HepG2 (cell line): ENCODE data around the gene ABCD1.

Experiments
- ATF6 ChIP-seq: sonication (generic); formaldehyde crosslinking; conservative IDR thresholded peaks from 2 replicates; pipeline ENCODE4 v1.4.0; 2020; ENCODE audit warnings: missing genetic modification reagents
- HDAC2 ChIP-seq: sonication (generic); formaldehyde crosslinking; IDR thresholded peaks from 2 replicates; pipeline ENCODE4 v1.4.0; 2020; ENCODE audit warnings: missing genetic modification reagents
- SP2 ChIP-seq: sonication (generic); formaldehyde crosslinking; IDR thresholded peaks from 2 replicates; pipeline ENCODE4 v1.5.1; 2020; ENCODE audit warnings: mild to moderate bottlenecking, missing genetic modification reagents
- TRAFD1 ChIP-seq: sonication (generic); formaldehyde crosslinking; IDR thresholded peaks from 2 replicates; pipeline ENCODE4 v1.5.1; 2020; ENCODE audit warnings: missing genetic modification reagents, mild to moderate bottlenecking, borderline replicate concordance
- ZNF501 ChIP-seq: sonication (generic); formaldehyde crosslinking; IDR thresholded peaks from 2 replicates; pipeline ENCODE4 v1.5.1; 2020; ENCODE audit warnings: mild to moderate bottlenecking, moderate library complexity, missing genetic modification reagents

- no peak for TF ChIP-seq HDAC2 (CRISPR knock-in tag)
- TF ChIP-seq TRAFD1 (CRISPR knock-in tag) = no peak
- TF ChIP-seq ATF6 (CRISPR knock-in tag) = no peak
- TF ChIP-seq ZNF501 (CRISPR knock-in tag) = no peak
- no peak for TF ChIP-seq SP2 (CRISPR knock-in tag)
Measured at GRCh38 chrX:153681175-153681574, 43.5 kb upstream of the ABCD1 start.
